ENCODE measurements around the gene STARD3. TPM values are rescaled to one million over a fixed set of nuclear protein-coding genes. Genes with fewer than 3 reads are reported as not detected.
"Not testable (repeated sequence)": the region's sequence is repeated elsewhere in the genome, so short reads cannot be mapped to it uniquely, and the experiment has no call there.

The STARD3 gene
- total RNA-seq, 1 donor from 2014 or later: 59.3 TPM

DNA sequence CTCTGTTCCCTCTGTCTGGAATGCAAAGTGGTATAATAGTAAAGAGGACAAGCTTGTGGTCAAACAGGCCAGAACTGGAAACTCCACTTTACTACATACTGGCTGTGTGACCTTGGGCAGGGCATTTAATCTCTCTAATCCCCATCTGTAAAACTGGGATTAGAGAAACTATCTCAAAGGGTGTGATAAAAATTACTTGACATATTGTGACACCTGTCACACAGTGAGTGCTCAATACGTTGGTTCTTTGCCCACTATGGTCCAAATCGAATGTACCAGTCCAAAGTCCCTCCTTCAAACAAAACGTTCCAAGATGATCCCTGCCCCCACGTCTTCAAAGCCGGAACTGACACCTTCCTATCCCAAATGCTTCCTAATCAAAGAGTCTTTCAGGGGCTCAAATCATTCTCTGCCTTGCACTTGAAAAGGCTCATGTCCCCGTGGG is 50.2 kb downstream of the STARD3 start:
- intact Hi-C loops (cut with micrococcal nuclease): loop anchor here (5.0 kb wide), 1 partner anchor 50 kb away; the partner anchor contains the start of gene STARD3

DNA sequence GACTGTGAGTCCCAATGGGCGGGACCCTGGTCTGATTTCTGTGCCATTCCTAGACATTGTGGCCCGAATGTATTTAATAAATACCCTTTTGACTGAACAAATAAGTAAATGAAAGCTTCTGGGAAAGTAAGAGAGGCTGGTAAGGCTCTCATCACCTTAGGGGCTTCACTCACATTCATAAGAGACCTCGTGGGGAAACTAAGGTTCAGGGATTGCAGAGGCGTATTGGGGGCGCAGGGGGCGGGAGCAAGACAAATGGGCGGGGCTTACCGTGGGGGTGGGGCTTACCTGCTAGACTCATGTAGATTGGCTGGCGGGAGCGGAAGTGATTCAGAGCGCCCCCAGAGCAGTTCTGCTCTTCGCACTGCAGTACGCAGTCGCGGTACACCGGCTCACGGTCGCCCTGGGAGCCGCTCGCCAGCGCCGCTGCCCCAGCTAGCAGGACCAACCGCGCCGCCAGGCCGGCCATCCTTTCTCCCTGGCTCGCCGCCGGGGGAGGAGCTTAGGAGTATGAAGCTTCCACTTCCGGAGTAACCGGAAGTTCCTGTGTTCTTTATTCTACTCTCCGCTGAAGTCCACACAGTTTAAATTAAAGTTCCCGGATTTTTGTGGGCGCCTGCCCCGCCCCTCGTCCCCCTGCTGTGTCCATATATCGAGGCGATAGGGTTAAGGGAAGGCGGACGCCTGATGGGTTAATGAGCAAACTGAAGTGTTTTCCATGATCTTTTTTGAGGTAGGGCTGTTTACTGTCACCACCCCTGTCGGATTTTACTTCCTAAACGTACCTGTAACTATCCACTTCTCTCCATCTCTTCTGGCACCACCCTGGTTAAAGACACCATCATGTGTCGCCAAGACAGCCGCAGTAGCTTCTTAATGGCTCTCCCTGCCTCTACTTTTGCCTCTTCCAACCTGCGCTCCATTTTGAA is 50.9 kb downstream of the STARD3 start, which contains the start of gene PGAP3:
Gene PGAP3 (minus strand): TSS at position 512 of the 929 bp plus-strand sequence. CDS start 43 bp downstream, at position 469.
- intact Hi-C loops (cut with micrococcal nuclease): loop anchor here (1.0 to 5.0 kb wide), 2 partner anchors 42 to 51 kb away; partner anchors contain the start of genes MIEN1 and STARD3

- intact Hi-C loops (cut with micrococcal nuclease): loop anchor here (1.0 to 5.0 kb wide), 2 partner anchors 42 to 51 kb away; partner anchors contain the start of genes MIEN1 and STARD3
Measured at GRCh38 chr17:39688475-39688835, 51.5 kb downstream of the STARD3 start.

- intact Hi-C loops (cut with micrococcal nuclease): loop anchor here (1.0 to 5.0 kb wide), 2 partner anchors 41 to 52 kb away; partner anchors contain the start of genes MIEN1 and STARD3
Measured at GRCh38 chr17:39688945-39689344, 52.0 kb downstream of the STARD3 start.

GRCh38 chr17:39694593-39694992 is 57.6 kb downstream of the STARD3 start:
- intact Hi-C loops (cut with micrococcal nuclease): no loop called here

DNA sequence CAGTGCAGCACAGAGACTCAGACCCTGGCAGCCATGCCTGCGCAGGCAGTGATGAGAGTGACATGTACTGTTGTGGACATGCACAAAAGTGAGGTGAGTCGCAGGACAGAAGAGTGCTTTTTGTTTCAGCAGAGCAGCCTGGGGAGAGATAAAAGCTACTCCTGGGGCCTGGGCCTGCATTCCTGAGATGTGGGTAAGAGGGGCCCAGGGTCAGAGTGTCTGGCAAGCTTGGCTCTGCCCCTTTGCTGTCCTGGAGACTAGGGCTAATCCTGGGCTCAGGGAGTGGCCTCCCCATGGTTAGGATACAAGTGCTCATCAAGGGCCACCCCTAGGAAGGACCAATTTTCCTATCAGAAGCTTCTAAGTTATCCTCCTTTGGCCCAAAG is 58.1 kb downstream of the STARD3 start:
- intact Hi-C loops (cut with micrococcal nuclease): no loop called here

DNA sequence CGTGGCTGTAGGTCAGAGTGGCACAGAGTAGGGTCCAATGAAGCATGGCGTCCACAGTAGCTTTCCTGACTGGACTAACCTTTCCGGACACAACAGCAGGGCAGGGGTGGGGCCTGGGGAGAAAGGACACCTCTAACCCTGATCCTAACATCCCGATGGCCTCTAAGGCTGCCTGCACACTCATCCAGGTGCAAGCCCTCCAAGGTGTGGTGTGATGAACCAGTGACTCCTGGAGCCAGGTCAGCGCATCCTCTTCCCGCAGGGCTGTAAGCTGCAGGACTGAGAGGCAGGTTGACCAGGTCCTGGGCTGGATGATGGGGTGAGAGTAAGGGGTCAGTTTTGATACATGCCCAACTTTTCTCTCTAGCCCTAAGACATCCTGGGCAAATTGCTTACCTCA is 59.8 kb downstream of the STARD3 start:
- intact Hi-C loops (cut with micrococcal nuclease): no loop called here

DNA sequence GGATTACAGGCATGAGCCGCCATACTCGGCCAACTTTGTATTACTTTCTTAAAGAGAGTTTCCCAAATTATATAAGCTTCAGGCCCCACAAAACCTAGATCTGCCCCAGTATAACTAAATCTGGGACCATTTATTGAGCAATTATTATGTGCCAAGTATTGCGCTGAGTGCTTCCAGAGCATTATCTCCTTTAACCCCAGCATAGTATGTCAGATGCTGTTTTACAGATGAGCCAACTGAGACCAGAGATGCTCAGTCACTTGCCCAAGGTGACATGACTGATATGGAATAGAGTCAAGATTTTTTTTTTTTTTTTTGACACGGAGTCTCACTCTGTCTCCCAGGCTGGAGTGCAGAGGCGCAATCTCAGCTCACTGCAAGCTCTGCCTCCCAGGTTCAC is 61.0 kb downstream of the STARD3 start:
- intact Hi-C loops (cut with micrococcal nuclease): no loop called here

DNA sequence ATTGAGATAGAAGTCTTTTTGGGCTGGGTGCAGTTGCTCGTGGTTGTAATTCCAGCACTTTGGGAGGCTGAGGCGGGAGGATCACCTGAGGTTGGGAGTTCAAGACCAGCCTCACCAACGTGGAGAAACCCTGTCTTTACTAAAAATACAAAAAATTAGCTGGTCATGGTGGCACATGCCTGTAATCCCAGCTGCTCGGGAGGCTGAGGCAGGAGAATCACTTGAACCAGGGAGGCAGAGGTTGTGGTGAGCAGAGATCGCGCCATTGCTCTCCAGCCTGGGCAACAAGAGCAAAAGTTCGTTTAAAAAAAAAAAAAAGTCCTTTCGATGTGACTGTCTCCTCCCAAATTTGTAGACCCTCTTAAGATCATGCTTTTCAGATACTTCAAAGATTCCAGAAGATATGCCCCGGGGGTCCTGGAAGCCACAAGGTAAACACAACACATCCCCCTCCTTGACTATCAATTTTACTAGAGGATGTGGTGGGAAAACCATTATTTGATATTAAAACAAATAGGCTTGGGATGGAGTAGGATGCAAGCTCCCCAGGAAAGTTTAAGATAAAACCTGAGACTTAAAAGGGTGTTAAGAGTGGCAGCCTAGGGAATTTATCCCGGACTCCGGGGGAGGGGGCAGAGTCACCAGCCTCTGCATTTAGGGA is 62.3 kb downstream of the STARD3 start:
- intact Hi-C loops (cut with micrococcal nuclease): not testable (repeated sequence)

DNA sequence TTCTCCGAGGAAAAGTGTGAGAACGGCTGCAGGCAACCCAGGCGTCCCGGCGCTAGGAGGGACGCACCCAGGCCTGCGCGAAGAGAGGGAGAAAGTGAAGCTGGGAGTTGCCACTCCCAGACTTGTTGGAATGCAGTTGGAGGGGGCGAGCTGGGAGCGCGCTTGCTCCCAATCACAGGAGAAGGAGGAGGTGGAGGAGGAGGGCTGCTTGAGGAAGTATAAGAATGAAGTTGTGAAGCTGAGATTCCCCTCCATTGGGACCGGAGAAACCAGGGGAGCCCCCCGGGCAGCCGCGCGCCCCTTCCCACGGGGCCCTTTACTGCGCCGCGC is 62.8 kb downstream of the STARD3 start, which contains the start of gene ERBB2:
Gene ERBB2 (plus strand): TSS at position 247 of the 330 bp plus-strand sequence. CDS start 175 bp downstream, outside the sequence.
- intact Hi-C loops (cut with micrococcal nuclease): no loop called here

GRCh38 chr17:39700148-39700987 is 63.4 kb downstream of the STARD3 start:
- intact Hi-C loops (cut with micrococcal nuclease): no loop called here

DNA sequence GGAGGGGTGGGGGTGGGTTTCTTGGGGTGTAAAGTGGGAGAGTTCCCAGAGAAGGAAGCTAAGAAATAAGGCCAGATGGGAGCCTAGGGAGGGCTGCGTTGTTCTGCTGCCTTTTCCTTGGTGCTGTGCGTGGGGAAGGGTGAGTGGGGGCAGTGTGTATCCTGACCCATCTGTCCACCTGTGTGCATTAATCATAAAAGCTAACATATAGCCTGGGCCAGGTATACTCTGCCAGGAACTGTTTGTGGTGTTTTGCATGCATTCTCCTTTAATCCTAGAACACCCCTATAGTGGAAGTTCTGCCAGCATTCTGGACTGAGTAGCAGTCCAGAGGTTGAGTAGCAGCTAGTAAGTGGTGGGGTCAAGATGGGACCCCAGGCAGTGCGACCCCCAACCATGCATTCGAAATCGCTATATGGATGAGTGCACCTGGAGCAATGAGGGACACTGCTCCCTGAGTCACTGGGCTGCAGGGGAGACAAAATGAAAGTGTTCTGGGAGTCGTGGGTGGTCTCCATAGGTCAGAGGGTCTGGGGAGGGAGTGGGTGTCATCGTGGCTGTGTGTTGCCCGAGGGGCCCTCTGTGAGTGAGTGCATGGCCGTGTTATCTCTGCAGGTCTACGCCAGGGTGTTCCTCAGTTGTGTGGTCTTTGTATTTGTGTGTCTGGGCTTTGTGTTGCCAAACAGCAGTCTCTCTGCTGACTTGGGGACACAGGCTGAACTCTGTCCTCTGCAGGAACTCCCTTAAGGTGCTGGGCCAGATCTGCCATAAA is 64.3 kb downstream of the STARD3 start:
- intact Hi-C loops (cut with micrococcal nuclease): no loop called here

DNA sequence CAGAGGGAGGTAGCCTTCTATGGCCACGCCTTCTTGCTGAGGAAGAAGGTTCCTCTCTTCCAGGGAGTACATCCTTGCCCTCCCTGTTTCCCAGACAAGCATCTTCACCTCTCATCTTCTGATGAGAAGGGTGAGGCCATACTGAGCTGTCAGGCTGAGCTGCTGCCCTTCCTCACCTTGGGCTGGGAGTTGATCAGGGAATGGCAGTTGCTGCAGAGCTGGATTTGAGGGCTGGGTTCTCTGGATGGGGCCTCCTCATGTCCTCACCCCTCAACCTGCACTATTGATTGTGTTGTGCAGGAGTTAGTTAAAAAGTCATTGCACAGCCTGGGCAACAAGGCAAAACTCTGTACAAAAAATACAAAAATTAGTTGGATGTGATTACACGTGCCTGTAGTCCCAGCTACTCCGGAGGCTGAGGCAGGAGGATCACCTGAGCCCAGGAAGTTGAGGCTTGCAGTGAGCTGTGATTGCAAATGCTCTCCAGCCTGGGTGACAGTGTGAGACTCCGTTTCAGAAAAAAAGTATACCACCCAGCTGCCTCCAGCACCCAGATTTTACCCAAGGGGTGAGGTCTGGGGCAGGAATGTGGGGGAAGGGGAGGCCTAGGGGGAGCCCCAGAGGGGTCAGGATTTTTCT is 65.0 kb downstream of the STARD3 start:
- intact Hi-C loops (cut with micrococcal nuclease): no loop called here

- intact Hi-C loops (cut with micrococcal nuclease): no loop called here
Measured at GRCh38 chr17:39702901-39703893, 66.3 kb downstream of the STARD3 start.

GRCh38 chr17:39703913-39704312 is 67.0 kb downstream of the STARD3 start:
- intact Hi-C loops (cut with micrococcal nuclease): no loop called here

DNA sequence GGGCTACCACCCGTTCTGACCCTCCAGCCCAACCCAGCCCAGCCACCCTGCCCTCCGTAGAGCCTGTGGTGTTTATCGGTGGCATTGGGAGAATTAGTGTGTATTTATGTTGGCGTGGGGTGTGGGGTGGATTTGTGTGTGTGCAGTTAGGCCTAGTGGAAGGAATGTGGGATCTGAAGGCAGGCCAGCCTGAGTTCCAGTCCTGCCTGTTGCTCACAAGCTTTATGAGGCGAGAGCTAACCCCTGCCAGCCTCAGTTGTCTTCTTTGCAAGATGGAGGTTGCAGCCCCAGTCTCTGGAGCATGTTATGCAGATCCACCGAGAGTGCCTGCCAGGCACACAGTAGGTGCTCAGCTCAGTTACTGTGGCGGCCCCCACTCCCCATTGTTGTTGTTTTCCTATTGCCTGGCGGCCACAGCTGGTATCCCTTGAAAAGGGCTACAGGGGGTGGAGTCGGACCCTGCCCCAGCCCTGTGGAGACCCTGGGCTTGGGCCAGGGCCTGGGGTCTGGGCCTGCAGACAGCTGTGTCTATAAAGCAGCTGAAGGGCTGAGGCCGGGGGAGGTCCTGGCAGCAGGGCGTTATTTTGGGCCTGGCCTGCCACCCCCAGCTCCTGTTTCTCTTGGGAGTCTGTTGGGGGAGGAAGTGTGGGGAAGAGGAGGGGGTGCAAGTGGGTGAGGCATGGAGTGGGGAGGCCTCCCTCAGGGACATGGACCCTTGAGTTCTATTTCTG is 68.0 kb downstream of the STARD3 start:
- intact Hi-C loops (cut with micrococcal nuclease): no loop called here

GRCh38 chr17:39705786-39706348 is 68.9 kb downstream of the STARD3 start:
- intact Hi-C loops (cut with micrococcal nuclease): no loop called here

DNA sequence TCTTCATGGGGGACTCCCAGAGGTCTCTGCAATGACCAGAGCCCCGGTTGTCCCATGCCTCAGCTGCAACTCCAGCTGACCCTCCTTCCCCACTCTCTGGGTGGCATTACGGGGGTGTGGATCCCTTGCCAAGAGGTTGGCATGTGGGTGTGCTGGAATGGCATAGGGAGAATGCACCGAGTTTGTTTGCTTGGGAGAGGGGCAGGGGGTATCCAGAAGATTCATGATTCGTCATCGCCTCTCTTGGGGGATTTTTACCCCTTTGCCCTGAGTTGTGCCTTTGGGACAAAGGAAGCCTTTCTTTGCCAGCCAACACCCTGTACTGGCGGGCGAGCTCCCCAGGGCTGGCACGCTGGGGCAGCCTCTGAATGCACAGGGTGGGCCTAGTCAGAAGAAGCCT is 69.4 kb downstream of the STARD3 start:
- intact Hi-C loops (cut with micrococcal nuclease): no loop called here

Measured in T-helper 2 cell treated with Interferon-gamma antibody and Interleukin-4, amounts not matched to agents 100 ng/mL and 5 ng/mL, for 36 hours (primary cell).